ENCODE results near the gene ZBED3.
"Not testable (repeated sequence)": the region's sequence is repeated elsewhere in the genome, so short reads cannot be mapped to it uniquely, and the experiment has no call there.

The ZBED3 gene

GRCh38 chr5:77123057-77123456 lies 36.0 kb upstream of the ZBED3 start:
- no peaks in the 10 kb centered on the region for H3K27me3 ChIP-seq (replicated peaks; ENCODE audit: control insufficient read depth, insufficient read depth, low read length)
- no peak for TF ChIP-seq CTCF (IDR thresholded peaks at IDR 0.05; ENCODE audit: insufficient read depth, low read length, poor library complexity, severe bottlenecking)

GRCh38 chr5:77120706-77121105 lies 33.6 kb upstream of the ZBED3 start:
- no peak for TF ChIP-seq CTCF (IDR thresholded peaks at IDR 0.05; ENCODE audit: insufficient read depth, low read length, poor library complexity, severe bottlenecking)
- Histone ChIP-seq H3K4me3 (replicated peaks; ENCODE audit: low read depth, low read length) (no peak overlapping the region), H3K27me3 (replicated peaks; ENCODE audit: control insufficient read depth, insufficient read depth, low read length) (no peaks in the 10 kb centered on the region), H3K36me3 (ENCODE audit: control insufficient read depth, insufficient read depth, low read length) (no peaks in the 10 kb centered on the region)
- no peak for DNase-seq (ENCODE audit: extremely low read depth, insufficient read length)

More at GRCh38 chr5:77123057-77123456, 36.0 kb upstream of the ZBED3 start:
- Histone ChIP-seq H3K36me3 (ENCODE audit: control insufficient read depth, insufficient read depth, low read length) (no peaks in the 10 kb centered on the region), H3K4me3 (replicated peaks; ENCODE audit: low read depth, low read length) (no peak overlapping the region)
- DNase-seq (ENCODE audit: extremely low read depth, insufficient read length), result no peak

- Histone ChIP-seq H3K4me3 (replicated peaks; ENCODE audit: low read depth, low read length) (no peak overlapping the region), H3K36me3 (ENCODE audit: control insufficient read depth, insufficient read depth, low read length) (no peaks in the 10 kb centered on the region), H3K27me3 (replicated peaks; ENCODE audit: control insufficient read depth, insufficient read depth, low read length) (no peaks in the 10 kb centered on the region)
- DNase-seq (ENCODE audit: extremely low read depth, insufficient read length), result no peak
- TF ChIP-seq CTCF (IDR thresholded peaks at IDR 0.05; ENCODE audit: insufficient read depth, low read length, poor library complexity, severe bottlenecking), result no peak
Measured at GRCh38 chr5:77120086-77120485, 33.0 kb upstream of the ZBED3 start.

GRCh38 chr5:77117161-77117560 lies 30.1 kb upstream of the ZBED3 start:
- no peak overlapping the region for H3K4me3 ChIP-seq (replicated peaks; ENCODE audit: low read depth, low read length)
- no peaks in the 10 kb centered on the region for H3K27me3 ChIP-seq (replicated peaks; ENCODE audit: control insufficient read depth, insufficient read depth, low read length)
- TF ChIP-seq CTCF (IDR thresholded peaks at IDR 0.05; ENCODE audit: insufficient read depth, low read length, poor library complexity, severe bottlenecking), result no peak
- no peak for DNase-seq (ENCODE audit: extremely low read depth, insufficient read length)
- H3K36me3 ChIP-seq (ENCODE audit: control insufficient read depth, insufficient read depth, low read length), result no peaks in the 10 kb centered on the region

- not testable (repeated sequence) for H3K27me3 ChIP-seq (replicated peaks; ENCODE audit: control insufficient read depth, insufficient read depth, low read length); H3K4me3 ChIP-seq (replicated peaks; ENCODE audit: low read depth, low read length); DNase-seq (ENCODE audit: extremely low read depth, insufficient read length); H3K36me3 ChIP-seq (ENCODE audit: control insufficient read depth, insufficient read depth, low read length)
Measured at GRCh38 chr5:77107035-77107434, 19.9 kb upstream of the ZBED3 start.

- no peaks in the 10 kb centered on the region for H3K27me3 ChIP-seq (replicated peaks; ENCODE audit: control insufficient read depth, insufficient read depth, low read length)
- DNase-seq (ENCODE audit: extremely low read depth, insufficient read length), result no peak
- no peak for TF ChIP-seq CTCF (IDR thresholded peaks at IDR 0.05; ENCODE audit: insufficient read depth, low read length, poor library complexity, severe bottlenecking)
- H3K4me3 ChIP-seq (replicated peaks; ENCODE audit: low read depth, low read length), result no peak overlapping the region
- no peaks in the 10 kb centered on the region for H3K36me3 ChIP-seq (ENCODE audit: control insufficient read depth, insufficient read depth, low read length)
Measured at GRCh38 chr5:77104813-77105212, 17.7 kb upstream of the ZBED3 start.

All from GM06990 (cell line).